Keratinocyte (primary cell): Measurements from ENCODE around the gene MFN2. TPM values are rescaled to one million over a fixed set of nuclear protein-coding genes. Genes with fewer than 3 reads are reported as not detected.

ENCODE experiments used
- DNase-seq: peaks from one replicate; pipeline ENCODE4 v3.0.0-alpha.2; 2011; ENCODE audit warnings: low read depth, missing footprints, low spot score
- FAIRE-seq: peaks from 2 replicates; lab custom pipeline; 2011; peaks lifted over from hg19 to GRCh38; lab: Jason Lieb, UNC
- H2AFZ ChIP-seq: 2 replicates; pipeline ENCODE4 v1.6.0; 2012; ENCODE audit warnings: low read length, control low read depth, inconsistent platforms; ENCODE audit not compliant: control insufficient read depth
- H3K27ac ChIP-seq: 2 replicates; pipeline ENCODE4 v1.5.1; 2011; ENCODE audit warnings: low read length; ENCODE audit not compliant: control insufficient read depth, insufficient read depth
- H3K27me3 ChIP-seq: 3 replicates; pipeline ENCODE4 v1.6.0; 2011; ENCODE audit warnings: low read length; ENCODE audit not compliant: control insufficient read depth, insufficient read depth; ENCODE audit errors: extremely low read depth
- H3K36me3 ChIP-seq, 2 experiments: 2 replicates in 1 of 2; 3 replicates in 1 of 2; pipeline ENCODE4 v1.5.1; 2011; ENCODE audit warnings: low read length in 2 of 2, mild to moderate bottlenecking in 1 of 2; ENCODE audit not compliant: control insufficient read depth in 2 of 2, insufficient read depth in 2 of 2; ENCODE audit errors: extremely low read depth in 1 of 2
- H3K4me1 ChIP-seq: 3 replicates; pipeline ENCODE4 v1.5.1; 2011; ENCODE audit warnings: low read length; ENCODE audit not compliant: control insufficient read depth, insufficient read depth; ENCODE audit errors: extremely low read depth
- H3K4me2 ChIP-seq: 3 replicates; pipeline ENCODE4 v1.6.0; 2011; ENCODE audit warnings: low read depth, low read length; ENCODE audit not compliant: control insufficient read depth, insufficient read depth; ENCODE audit errors: extremely low read depth
- H3K4me3 ChIP-seq, 3 experiments: fragments of 200-600 bp in 1 of 3; sonication (generic) in 1 of 3; 2 replicates in 2 of 3; 3 replicates in 1 of 3; pipeline ENCODE4 v1.5.1; 2011 to 2016; ENCODE audit warnings: low read length in 3 of 3, mild to moderate bottlenecking in 3 of 3, control low read depth in 2 of 3, inconsistent platforms in 1 of 3, low read depth in 1 of 3, mixed read lengths in 1 of 3, mixed run types in 1 of 3, moderate library complexity in 1 of 3; ENCODE audit not compliant: control insufficient read depth in 2 of 3, insufficient read depth in 2 of 3; ENCODE audit errors: extremely low read depth in 1 of 3
- H3K79me2 ChIP-seq: 2 replicates; pipeline ENCODE4 v1.6.0; 2012; ENCODE audit warnings: low read length; ENCODE audit not compliant: control insufficient read depth, insufficient read depth
- H3K9ac ChIP-seq: 3 replicates; pipeline ENCODE4 v1.6.0; 2011; ENCODE audit warnings: low read length; ENCODE audit not compliant: control insufficient read depth, insufficient read depth; ENCODE audit errors: extremely low read depth
- H3K9me1 ChIP-seq: 3 replicates; pipeline ENCODE4 v1.6.0; 2011; ENCODE audit warnings: low read length; ENCODE audit not compliant: control insufficient read depth, insufficient read depth; ENCODE audit errors: extremely low read depth
- H3K9me3 ChIP-seq: 2 replicates; pipeline ENCODE4 v1.5.1; 2012; ENCODE audit warnings: low read depth, low read length; ENCODE audit not compliant: control insufficient read depth
- H4K20me1 ChIP-seq: 3 replicates; pipeline ENCODE4 v1.6.0; 2011; ENCODE audit warnings: low read length; ENCODE audit not compliant: control insufficient read depth, insufficient read depth; ENCODE audit errors: extremely low read depth
- CTCF ChIP-seq, 3 experiments: IDR thresholded peaks in 1 of 3; conservative IDR thresholded peaks in 1 of 3; optimal IDR thresholded peaks in 1 of 3; 2 replicates in 2 of 3; 3 replicates in 1 of 3; pipeline versions ENCODE3 to v1.5.1; 2011; ENCODE audit warnings: low read length in 3 of 3, mild to moderate bottlenecking in 3 of 3, moderate library complexity in 2 of 3, control low read depth in 1 of 3, inconsistent platforms in 1 of 3; ENCODE audit not compliant: insufficient read depth in 2 of 3; ENCODE audit errors: extremely low read depth in 1 of 3
- EZH2 ChIP-seq: IDR thresholded peaks from one replicate; pipeline ENCODE4 v1.6.1; 2012; ENCODE audit warnings: inconsistent platforms, mild to moderate bottlenecking, low read length, moderate library complexity
- dilution Hi-C: fragments of 300-500 bp; cut with MboI; formaldehyde crosslinking; loops from one replicate; pipeline ENCODE4 v1.7.0; 2020; ENCODE audit warnings: low sequenced_read_pairs; ENCODE audit not compliant: extremely low pct_ligation_motif_present
- polyA plus RNA-seq, 5 experiments: library from polyadenylated mRNA; depleted of rRNA in 3 of 5; stranded (reverse) in 3 of 5; stranded (forward) in 1 of 5; unstranded in 1 of 5; fragments of >200 nt; gene quantifications; 1 replicate in 1 of 5; 2 replicates in 3 of 5; 3 replicates in 1 of 5; pipeline versions ENCODE4 v1.2.1 to v1.2.3, GENCODE V29; 2011 to 2012; ENCODE audit warnings: missing spikeins in 2 of 5, low read depth in 1 of 5, low replicate concordance in 1 of 5

Gene MFN2
- polyA plus RNA-seq, 1 donor (not counting 4 experiments of a cell fraction or from before 2014, with no cell fraction given) = 102 TPM

GRCh38 chr1:11999236-11999635 is 19.0 kb downstream of the MFN2 start:
- H3K27me3 ChIP-seq = no peaks in the 10 kb centered on the region
- dilution Hi-C loops = no loop called here
- H3K4me3 ChIP-seq = no peak overlapping the region
- H2AFZ ChIP-seq = no peak overlapping the region
- no peak overlapping the region for H3K9ac ChIP-seq
- H3K27ac ChIP-seq = no peak overlapping the region
- no peak overlapping the region for H3K4me2 ChIP-seq
- no peaks in the 10 kb centered on the region for H3K9me1 ChIP-seq
- FAIRE-seq (no peak), DNase-seq (no peak)
- TF ChIP-seq CTCF (optimal IDR thresholded peaks at IDR 0.05 in 1 of 3, IDR thresholded peaks at IDR 0.05 in 1 of 3, conservative IDR thresholded peaks at IDR 0.05 in 1 of 3; ENCODE audit: extremely low read depth in 1 of 3, insufficient read depth in 2 of 3, low read length in 3 of 3) (no peak), EZH2 (no peak)
- peaks cover 45 to 67% of the 10 kb centered on the region in 2 experiments for H3K36me3 ChIP-seq
- no peaks in the 10 kb centered on the region for H3K9me3 ChIP-seq
- no peaks in the 10 kb centered on the region for H3K79me2 ChIP-seq
- H3K4me1 ChIP-seq = peaks cover 10% of the 10 kb centered on the region
- peaks cover 7% of the 10 kb centered on the region for H4K20me1 ChIP-seq

- H2AFZ ChIP-seq = no peak overlapping the region
- DNase-seq (no peak), FAIRE-seq (no peak)
- H4K20me1 ChIP-seq = peaks cover 7% of the 10 kb centered on the region
- TF ChIP-seq EZH2 (no peak), CTCF (optimal IDR thresholded peaks at IDR 0.05 in 1 of 3, IDR thresholded peaks at IDR 0.05 in 1 of 3, conservative IDR thresholded peaks at IDR 0.05 in 1 of 3; ENCODE audit: extremely low read depth in 1 of 3, insufficient read depth in 2 of 3, low read length in 3 of 3) (peak; percentile 33 to 49 (median 38))
- H3K36me3 ChIP-seq = peaks cover 52 to 69% of the 10 kb centered on the region in 2 experiments
- peaks cover 10% of the 10 kb centered on the region for H3K4me1 ChIP-seq
- H3K9me3 ChIP-seq = no peaks in the 10 kb centered on the region
- no peaks in the 10 kb centered on the region for H3K27me3 ChIP-seq
- H3K9me1 ChIP-seq = no peaks in the 10 kb centered on the region
- H3K79me2 ChIP-seq = no peaks in the 10 kb centered on the region
- H3K4me2 ChIP-seq = no peak overlapping the region
- no peak overlapping the region for H3K9ac ChIP-seq
- no peak overlapping the region for H3K4me3 ChIP-seq
- peak overlapping the region; percentile 51 for H3K27ac ChIP-seq
- dilution Hi-C loops = no loop called here
These were observed 21.1 kb downstream of the MFN2 start for GRCh38 chr1:12001249-12001917.
